ENCODE results near the gene FANCI. TPM values are rescaled to one million over a fixed set of nuclear protein-coding genes. Genes with fewer than 3 reads are reported as not detected.

FANCI gene
- polyA plus RNA-seq, 2 donors: 6.6 to 10.4 TPM

- H3K36me3 ChIP-seq (ENCODE audit: control insufficient read depth in 2 of 2, insufficient read depth in 2 of 2, low read length in 1 of 2): peaks cover 0 to 2% of the 10 kb centered on the region in 2 donors
- H3K27ac ChIP-seq (ENCODE audit: low read depth in 2 of 2, low read length in 1 of 2): no peak overlapping the region
- H3K27me3 ChIP-seq (ENCODE audit: control insufficient read depth in 1 of 2, insufficient read depth in 2 of 2, low read length in 2 of 2): no peaks in the 10 kb centered on the region
- no peak overlapping the region for H3K4me3 ChIP-seq (ENCODE audit: low read depth in 1 of 2, low read length in 2 of 2)
- 96 to 98% methylated on average over 2 of the region's 2 CpGs for WGBS, 2 donors
- no peaks in the 10 kb centered on the region for H3K9me3 ChIP-seq (ENCODE audit: control insufficient read depth in 2 of 2, insufficient read depth in 1 of 2, low read depth in 1 of 2, low read length in 1 of 2)
- no peaks in the 10 kb centered on the region for H3K4me1 ChIP-seq (ENCODE audit: control insufficient read depth in 2 of 2, insufficient read depth in 2 of 2, low read length in 1 of 2)
These were observed 49.2 kb downstream of the FANCI start for GRCh38 chr15:89293012-89293411.

GRCh38 chr15:89299896-89300295 lies 56.1 kb downstream of the FANCI start:
- Histone ChIP-seq H3K36me3 (ENCODE audit: control insufficient read depth in 2 of 2, insufficient read depth in 2 of 2, low read length in 1 of 2) (peaks cover 2 to 5% of the 10 kb centered on the region in 2 donors), H3K4me1 (ENCODE audit: control insufficient read depth in 2 of 2, insufficient read depth in 2 of 2, low read length in 1 of 2) (no peaks in the 10 kb centered on the region), H3K27ac (ENCODE audit: low read depth in 2 of 2, low read length in 1 of 2) (no peak overlapping the region), H3K9me3 (ENCODE audit: control insufficient read depth in 2 of 2, insufficient read depth in 1 of 2, low read depth in 1 of 2, low read length in 1 of 2) (no peaks in the 10 kb centered on the region), H3K27me3 (ENCODE audit: control insufficient read depth in 1 of 2, insufficient read depth in 2 of 2, low read length in 2 of 2) (no peaks in the 10 kb centered on the region), H3K4me3 (ENCODE audit: low read depth in 1 of 2, low read length in 2 of 2) (no peak overlapping the region)

- Histone ChIP-seq H3K4me3 (ENCODE audit: low read depth in 1 of 2, low read length in 2 of 2) (no peak overlapping the region), H3K27me3 (ENCODE audit: control insufficient read depth in 1 of 2, insufficient read depth in 2 of 2, low read length in 2 of 2) (no peaks in the 10 kb centered on the region), H3K27ac (ENCODE audit: low read depth in 2 of 2, low read length in 1 of 2) (no peak overlapping the region), H3K9me3 (ENCODE audit: control insufficient read depth in 2 of 2, insufficient read depth in 1 of 2, low read depth in 1 of 2, low read length in 1 of 2) (no peaks in the 10 kb centered on the region), H3K36me3 (ENCODE audit: control insufficient read depth in 2 of 2, insufficient read depth in 2 of 2, low read length in 1 of 2) (peaks cover 2 to 5% of the 10 kb centered on the region in 2 donors), H3K4me1 (ENCODE audit: control insufficient read depth in 2 of 2, insufficient read depth in 2 of 2, low read length in 1 of 2) (no peaks in the 10 kb centered on the region)
- 85 to 95% methylated on average over 5 of the region's 5 CpGs for WGBS, 2 donors
These were observed 57.7 kb downstream of the FANCI start for GRCh38 chr15:89301304-89302089.

- H3K36me3 ChIP-seq (ENCODE audit: control insufficient read depth in 2 of 2, insufficient read depth in 2 of 2, low read length in 1 of 2): peaks cover 2 to 5% of the 10 kb centered on the region in 2 donors
- no peak overlapping the region for H3K27ac ChIP-seq (ENCODE audit: low read depth in 2 of 2, low read length in 1 of 2)
- no peaks in the 10 kb centered on the region for H3K27me3 ChIP-seq (ENCODE audit: control insufficient read depth in 1 of 2, insufficient read depth in 2 of 2, low read length in 2 of 2)
- WGBS, 2 donors: 95 to 99% methylated on average over 2 of the region's 2 CpGs
- no peaks in the 10 kb centered on the region for H3K9me3 ChIP-seq (ENCODE audit: control insufficient read depth in 2 of 2, insufficient read depth in 1 of 2, low read depth in 1 of 2, low read length in 1 of 2)
- no peaks in the 10 kb centered on the region for H3K4me1 ChIP-seq (ENCODE audit: control insufficient read depth in 2 of 2, insufficient read depth in 2 of 2, low read length in 1 of 2)
- no peak overlapping the region for H3K4me3 ChIP-seq (ENCODE audit: low read depth in 1 of 2, low read length in 2 of 2)
These were observed 60.2 kb downstream of the FANCI start for GRCh38 chr15:89303986-89304385.

- no peaks in the 10 kb centered on the region for H3K27me3 ChIP-seq (ENCODE audit: control insufficient read depth in 1 of 2, insufficient read depth in 2 of 2, low read length in 2 of 2)
- H3K4me1 ChIP-seq (ENCODE audit: control insufficient read depth in 2 of 2, insufficient read depth in 2 of 2, low read length in 1 of 2): no peaks in the 10 kb centered on the region
- H3K27ac ChIP-seq (ENCODE audit: low read depth in 2 of 2, low read length in 1 of 2): no peak overlapping the region
- no peaks in the 10 kb centered on the region for H3K9me3 ChIP-seq (ENCODE audit: control insufficient read depth in 2 of 2, insufficient read depth in 1 of 2, low read depth in 1 of 2, low read length in 1 of 2)
- H3K4me3 ChIP-seq (ENCODE audit: low read depth in 1 of 2, low read length in 2 of 2): no peak overlapping the region
- peaks cover 2 to 5% of the 10 kb centered on the region in 2 donors for H3K36me3 ChIP-seq (ENCODE audit: control insufficient read depth in 2 of 2, insufficient read depth in 2 of 2, low read length in 1 of 2)
- 82 to 98% methylated on average over 3 of the region's 3 CpGs for WGBS, 2 donors
These were observed 61.6 kb downstream of the FANCI start for GRCh38 chr15:89305395-89305794.

- WGBS, 2 donors: 94% methylated on average over 2 of the region's 2 CpGs
- Histone ChIP-seq H3K36me3 (ENCODE audit: control insufficient read depth in 2 of 2, insufficient read depth in 2 of 2, low read length in 1 of 2) (peaks cover under 1 to 2% of the 10 kb centered on the region in 2 donors), H3K9me3 (ENCODE audit: control insufficient read depth in 2 of 2, insufficient read depth in 1 of 2, low read depth in 1 of 2, low read length in 1 of 2) (no peaks in the 10 kb centered on the region), H3K4me3 (ENCODE audit: low read depth in 1 of 2, low read length in 2 of 2) (no peak overlapping the region), H3K27ac (ENCODE audit: low read depth in 2 of 2, low read length in 1 of 2) (no peak overlapping the region), H3K4me1 (ENCODE audit: control insufficient read depth in 2 of 2, insufficient read depth in 2 of 2, low read length in 1 of 2) (no peaks in the 10 kb centered on the region), H3K27me3 (ENCODE audit: control insufficient read depth in 1 of 2, insufficient read depth in 2 of 2, low read length in 2 of 2) (no peaks in the 10 kb centered on the region)
These were observed 63.3 kb downstream of the FANCI start for GRCh38 chr15:89307046-89307587.

GRCh38 chr15:89307791-89308190 lies 64.0 kb downstream of the FANCI start:
- no peak overlapping the region for H3K27ac ChIP-seq (ENCODE audit: low read depth in 2 of 2, low read length in 1 of 2)
- H3K4me3 ChIP-seq (ENCODE audit: low read depth in 1 of 2, low read length in 2 of 2): no peak overlapping the region
- 90 to 96% methylated on average over 2 of the region's 2 CpGs for WGBS, 2 donors
- H3K36me3 ChIP-seq (ENCODE audit: control insufficient read depth in 2 of 2, insufficient read depth in 2 of 2, low read length in 1 of 2): peaks cover 0 to 2% of the 10 kb centered on the region in 2 donors
- no peaks in the 10 kb centered on the region for H3K9me3 ChIP-seq (ENCODE audit: control insufficient read depth in 2 of 2, insufficient read depth in 1 of 2, low read depth in 1 of 2, low read length in 1 of 2)
- no peaks in the 10 kb centered on the region for H3K27me3 ChIP-seq (ENCODE audit: control insufficient read depth in 1 of 2, insufficient read depth in 2 of 2, low read length in 2 of 2)
- no peaks in the 10 kb centered on the region for H3K4me1 ChIP-seq (ENCODE audit: control insufficient read depth in 2 of 2, insufficient read depth in 2 of 2, low read length in 1 of 2)

DNA sequence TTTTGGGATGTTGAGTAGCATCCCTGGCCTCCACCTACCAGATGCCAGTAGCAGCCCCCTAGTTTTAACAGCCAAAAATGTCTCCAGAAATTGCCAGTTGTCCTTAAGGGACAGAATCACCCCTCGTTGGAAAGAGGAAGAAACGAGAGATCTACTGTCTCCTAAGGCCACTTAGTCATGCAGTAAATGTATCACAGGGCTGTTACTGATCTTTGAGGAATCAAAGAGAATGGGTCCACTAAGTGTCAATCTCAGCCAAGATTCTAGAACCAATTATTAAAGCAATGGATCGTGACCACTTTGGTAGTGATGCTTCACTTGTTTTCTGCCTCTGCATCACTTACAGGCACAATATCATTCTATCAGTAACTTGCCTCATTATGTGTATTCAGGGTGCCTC lies 64.5 kb downstream of the FANCI start:
- Histone ChIP-seq H3K27ac (ENCODE audit: low read depth in 2 of 2, low read length in 1 of 2) (no peak overlapping the region), H3K4me1 (ENCODE audit: control insufficient read depth in 2 of 2, insufficient read depth in 2 of 2, low read length in 1 of 2) (no peaks in the 10 kb centered on the region), H3K27me3 (ENCODE audit: control insufficient read depth in 1 of 2, insufficient read depth in 2 of 2, low read length in 2 of 2) (no peaks in the 10 kb centered on the region), H3K4me3 (ENCODE audit: low read depth in 1 of 2, low read length in 2 of 2) (no peak overlapping the region), H3K36me3 (ENCODE audit: control insufficient read depth in 2 of 2, insufficient read depth in 2 of 2, low read length in 1 of 2) (peaks cover 0 to 2% of the 10 kb centered on the region in 2 donors), H3K9me3 (ENCODE audit: control insufficient read depth in 2 of 2, insufficient read depth in 1 of 2, low read depth in 1 of 2, low read length in 1 of 2) (no peaks in the 10 kb centered on the region)
- 60 to 64% methylated on average over 3 of the region's 3 CpGs for WGBS, 2 donors

GRCh38 chr15:89309993-89310392 lies 66.2 kb downstream of the FANCI start:
- Histone ChIP-seq H3K9me3 (ENCODE audit: control insufficient read depth in 2 of 2, insufficient read depth in 1 of 2, low read depth in 1 of 2, low read length in 1 of 2) (no peaks in the 10 kb centered on the region), H3K4me1 (ENCODE audit: control insufficient read depth in 2 of 2, insufficient read depth in 2 of 2, low read length in 1 of 2) (no peaks in the 10 kb centered on the region), H3K4me3 (ENCODE audit: low read depth in 1 of 2, low read length in 2 of 2) (no peak overlapping the region), H3K27ac (ENCODE audit: low read depth in 2 of 2, low read length in 1 of 2) (no peak overlapping the region), H3K27me3 (ENCODE audit: control insufficient read depth in 1 of 2, insufficient read depth in 2 of 2, low read length in 2 of 2) (no peaks in the 10 kb centered on the region), H3K36me3 (ENCODE audit: control insufficient read depth in 2 of 2, insufficient read depth in 2 of 2, low read length in 1 of 2) (peaks cover 0 to 3% of the 10 kb centered on the region in 2 donors)
- WGBS, 2 donors: 65 to 86% methylated on average over 2 of the region's 2 CpGs
